ENCODE data around the gene MRPL49.

The MRPL49 gene

GRCh38 chr11:65160643-65161042, 38.5 kb downstream of the MRPL49 start:
- CTCF ChIA-PET: no interaction called here
- no peak overlapping the region for H3K4me3 ChIP-seq (ENCODE audit: low read depth, low read length)
- no peaks in the 10 kb centered on the region for H3K4me1 ChIP-seq (ENCODE audit: control insufficient read depth, insufficient read depth, low read length)
- H3K36me3 ChIP-seq (ENCODE audit: control insufficient read depth in 2 of 2, insufficient read depth in 1 of 2, low read length in 2 of 2): no peaks in the 10 kb centered on the region
- no peak overlapping the region for H3K27ac ChIP-seq (ENCODE audit: extremely low read depth, low read depth, low read length)
- H3K9me3 ChIP-seq (ENCODE audit: control insufficient read depth, insufficient read depth, low read depth, low read length): no peaks in the 10 kb centered on the region
- POLR2A ChIA-PET: interaction anchor here (1.7 kb wide), 1 partner anchor 26 kb away, joined by 4 read pairs; no protein-coding TSS in a partner anchor
- TF ChIP-seq ZNF692 (tag by site-specific recombination; IDR thresholded peaks at IDR 0.05) (no peak), TCF7L2 (IDR thresholded peaks at IDR 0.05; ENCODE audit: borderline replicate concordance, low read depth, low read length) (no peak), ZNF280D (tag by site-specific recombination; IDR thresholded peaks at IDR 0.05) (no peak), ZNF24 (tag by site-specific recombination; IDR thresholded peaks at IDR 0.05) (no peak)

GRCh38 chr11:65163684-65164083, 41.6 kb downstream of the MRPL49 start:
- no peaks in the 10 kb centered on the region for H3K36me3 ChIP-seq (ENCODE audit: control insufficient read depth in 2 of 2, insufficient read depth in 1 of 2, low read length in 2 of 2)
- CTCF ChIA-PET: interaction anchor here (0.7 kb wide), 1 partner anchor 27 kb away, joined by 3 read pairs; no protein-coding TSS in a partner anchor
- TF ChIP-seq ZNF132 (tag by site-specific recombination; IDR thresholded peaks at IDR 0.05; ENCODE audit: borderline replicate concordance): no peak
- H3K9me3 ChIP-seq (ENCODE audit: control insufficient read depth, insufficient read depth, low read depth, low read length): no peaks in the 10 kb centered on the region
- no peak overlapping the region for H3K27ac ChIP-seq (ENCODE audit: extremely low read depth, low read depth, low read length)
- no peaks in the 10 kb centered on the region for H3K4me1 ChIP-seq (ENCODE audit: control insufficient read depth, insufficient read depth, low read length)
- POLR2A ChIA-PET: interaction anchor here (1.3 kb wide), 1 partner anchor 29 kb away, joined by 3 read pairs; no protein-coding TSS in a partner anchor
- no peak overlapping the region for H3K4me3 ChIP-seq (ENCODE audit: low read depth, low read length)

GRCh38 chr11:65165410-65166317, 43.5 kb downstream of the MRPL49 start:
- TF ChIP-seq ZNF629 (tag by site-specific recombination; IDR thresholded peaks at IDR 0.05): no peak
- TF ChIP-seq PRDM10 (tag by site-specific recombination; IDR thresholded peaks at IDR 0.05): 0 out of 2 replicates have a peak, but pooled peaks have one; percentile 28
- no peak for TF ChIP-seq ZNF214 (tag by site-specific recombination; IDR thresholded peaks at IDR 0.05; ENCODE audit: borderline replicate concordance)
- POLR2A ChIA-PET: interaction anchor here (0.7 kb wide), 1 partner anchor 1539 kb away, joined by 6 read pairs; no protein-coding TSS in a partner anchor
- H3K27ac ChIP-seq (ENCODE audit: extremely low read depth, low read depth, low read length): no peak overlapping the region
- CTCF ChIA-PET: interaction anchor here (0.6 to 1.2 kb wide), 3 partner anchors 9 to 592 kb away, joined by 3 read pairs; no protein-coding TSS in a partner anchor
- H3K9me3 ChIP-seq (ENCODE audit: control insufficient read depth, insufficient read depth, low read depth, low read length): no peaks in the 10 kb centered on the region
- no peaks in the 10 kb centered on the region for H3K4me1 ChIP-seq (ENCODE audit: control insufficient read depth, insufficient read depth, low read length)
- no peaks in the 10 kb centered on the region for H3K36me3 ChIP-seq (ENCODE audit: control insufficient read depth in 2 of 2, insufficient read depth in 1 of 2, low read length in 2 of 2)
- H3K4me3 ChIP-seq (ENCODE audit: low read depth, low read length): no peak overlapping the region

Data from HEK293 (cell line).